ENCODE data around the gene PTCHD4.
A peak's percentile ranks its signal among the peaks of the same experiment; 100 is the strongest.

Gene PTCHD4

DNA sequence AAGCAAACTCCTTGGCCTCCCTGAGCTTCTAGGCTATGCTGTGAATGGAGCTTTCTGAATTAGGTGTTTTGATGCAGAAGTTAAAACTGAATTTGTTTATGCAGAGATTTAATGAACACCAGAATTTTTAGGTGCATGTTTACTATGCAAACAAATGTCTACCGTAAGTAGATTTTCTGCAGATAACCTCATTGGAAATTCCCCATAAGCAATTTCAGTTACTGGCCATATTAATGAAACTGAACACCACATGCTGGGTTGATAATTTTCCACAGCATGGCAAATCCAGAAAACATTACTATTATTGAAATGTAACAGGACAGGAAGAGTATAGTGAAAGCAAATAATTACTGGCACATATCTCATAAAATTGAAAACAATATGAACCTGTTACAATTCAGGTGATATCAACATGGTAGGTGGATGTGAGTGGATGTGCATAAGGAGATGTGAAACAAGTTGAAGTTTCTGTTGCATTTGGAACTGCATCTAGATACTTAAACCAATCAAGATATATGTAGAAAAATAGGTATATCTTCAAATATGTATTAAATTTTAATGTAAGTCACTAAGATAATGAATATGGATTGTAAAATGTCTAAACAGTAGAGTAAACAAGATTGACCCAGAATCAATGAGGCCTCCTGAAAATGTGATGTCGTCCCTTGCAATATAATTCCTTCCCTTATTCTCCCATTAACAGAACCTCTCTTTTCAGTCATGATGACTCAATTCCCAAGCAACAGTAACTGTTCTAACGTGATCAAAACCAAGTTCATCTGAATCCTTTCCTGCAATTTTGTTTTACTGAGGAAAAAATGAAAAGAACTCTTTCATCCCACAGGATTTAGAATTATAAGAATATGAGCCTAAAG is 11.0 kb downstream of the PTCHD4 start:
- no peak for DNase-seq

DNA sequence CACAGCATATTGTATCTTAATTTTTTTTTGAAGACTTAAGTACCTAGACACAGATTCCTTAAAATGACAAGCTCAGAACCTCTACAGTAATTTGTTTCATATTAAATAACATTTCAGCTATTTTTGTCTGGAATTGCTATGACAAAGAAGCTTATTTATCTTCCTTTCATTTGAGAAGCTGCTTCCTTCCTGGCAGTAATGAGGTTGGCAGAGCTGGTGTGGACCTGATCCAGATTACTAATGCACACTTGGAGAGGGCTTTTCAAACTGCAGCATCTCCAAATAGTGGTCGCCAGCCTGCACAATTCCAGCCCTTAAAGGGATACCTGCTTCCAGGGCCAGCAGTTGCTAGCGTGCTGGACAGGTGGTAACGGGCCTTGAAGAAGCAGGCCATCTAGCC is 12.1 kb downstream of the PTCHD4 start:
- DNase-seq: no peak

GRCh38 chr6:48092550-48093217 is 18.3 kb downstream of the PTCHD4 start:
- no peak for DNase-seq

- DNase-seq: no peak
These were observed 20.5 kb downstream of the PTCHD4 start for GRCh38 chr6:48090546-48090945.

DNA sequence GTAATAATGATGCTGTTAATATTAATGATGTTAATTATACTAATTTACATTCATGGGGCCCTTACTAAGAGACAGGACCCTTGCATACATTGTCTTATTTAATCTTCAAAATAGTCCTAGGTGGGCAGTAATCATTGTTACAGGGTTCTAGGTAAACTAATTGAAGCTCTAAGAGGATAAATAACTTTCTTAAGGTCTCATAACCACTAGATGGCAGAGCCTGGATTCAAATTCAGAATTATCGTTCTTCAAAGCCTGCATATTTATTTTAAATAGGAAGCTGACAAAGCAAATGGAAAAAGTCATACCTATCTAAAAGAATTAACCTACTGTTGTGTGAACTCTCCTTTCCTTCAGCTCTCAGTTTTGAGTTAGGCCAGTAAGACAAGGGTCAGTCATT is 23.5 kb downstream of the PTCHD4 start:
- peak in 2 of 4 experiments; percentile 6 to 12 for DNase-seq

GRCh38 chr6:48086187-48086586 is 24.8 kb downstream of the PTCHD4 start:
- no peak for DNase-seq

DNA sequence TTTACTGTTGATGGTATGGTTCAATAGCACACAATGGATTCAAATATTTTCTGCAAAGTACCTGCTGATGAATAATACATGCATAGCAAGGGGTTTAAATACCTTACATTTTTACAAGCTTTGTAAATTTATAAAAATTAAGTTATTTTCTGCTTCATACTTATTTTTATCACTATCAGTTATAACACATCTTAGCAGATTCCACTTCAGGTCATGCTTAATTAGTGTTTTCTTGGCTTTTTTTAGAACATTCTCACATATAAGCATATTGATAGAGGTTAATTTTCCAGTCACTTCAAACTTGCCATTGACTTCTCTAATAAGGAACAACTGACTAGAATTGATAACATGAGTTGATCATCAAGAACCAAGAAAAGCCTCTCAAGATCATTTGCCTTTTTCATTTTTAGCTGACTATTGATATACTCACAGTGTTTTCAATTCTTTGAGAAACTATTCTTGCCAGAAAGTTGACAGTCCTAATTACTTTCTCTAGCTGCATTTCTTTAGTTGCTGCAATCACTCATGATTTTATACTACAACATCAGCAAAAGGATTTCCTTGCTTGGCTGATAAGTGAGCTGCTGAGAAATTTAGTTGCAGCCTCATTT is 25.8 kb downstream of the PTCHD4 start:
- DNase-seq: no peak

DNA sequence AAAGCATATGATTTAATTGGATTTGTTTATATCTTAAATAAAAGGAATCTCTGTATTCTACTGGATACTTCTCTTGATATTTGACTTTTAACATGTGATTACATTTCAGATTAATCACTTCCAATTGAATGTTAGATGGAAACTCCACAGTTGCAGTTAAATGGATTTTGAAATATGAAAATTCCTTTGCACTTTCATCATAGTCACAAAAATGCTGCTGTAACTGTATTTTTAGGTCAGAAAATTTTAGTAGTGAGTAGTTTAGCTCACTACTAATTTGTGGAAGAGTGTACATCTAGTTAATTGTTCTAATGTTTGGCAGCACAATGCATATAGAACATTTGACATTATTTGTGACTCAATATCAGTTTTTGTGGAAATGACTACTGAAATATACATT is 26.8 kb downstream of the PTCHD4 start:
- no peak for DNase-seq

DNA sequence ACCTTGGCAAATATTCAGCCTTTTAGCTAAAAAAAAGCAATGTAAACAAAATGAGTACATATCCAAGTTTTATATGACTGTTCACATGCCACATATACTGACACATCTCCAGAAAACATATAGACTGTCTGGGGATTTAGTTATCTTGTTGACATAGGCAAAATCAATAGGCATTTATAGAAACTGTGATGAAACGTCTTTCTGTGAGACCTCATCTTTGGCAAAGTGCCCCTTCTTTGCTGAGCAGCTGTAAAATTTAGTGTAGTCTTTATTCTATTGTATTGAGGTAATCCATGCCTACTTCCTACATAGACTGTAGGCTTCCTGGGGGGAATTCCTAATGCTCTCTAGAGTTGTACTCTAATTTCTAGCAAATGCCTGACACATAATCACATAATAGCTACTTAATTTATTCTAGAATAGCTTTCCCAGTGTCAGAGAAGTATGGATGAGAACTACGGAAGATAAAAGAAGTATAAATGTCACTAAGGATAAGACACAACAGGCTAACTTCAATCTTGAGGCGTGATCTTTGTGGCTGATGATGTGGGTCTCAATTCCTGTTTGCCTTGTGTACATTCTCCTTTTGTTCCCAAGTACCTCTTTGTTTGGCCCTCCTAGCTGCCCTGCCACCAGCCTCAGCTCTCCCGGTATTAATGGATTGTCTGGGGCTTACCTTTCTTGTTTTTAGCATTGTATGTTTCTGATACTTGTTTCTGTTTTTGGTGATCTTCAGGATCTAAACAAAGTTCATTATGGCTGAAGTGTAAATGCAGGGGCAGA is 30.6 kb downstream of the PTCHD4 start:
- no peak for DNase-seq

DNA sequence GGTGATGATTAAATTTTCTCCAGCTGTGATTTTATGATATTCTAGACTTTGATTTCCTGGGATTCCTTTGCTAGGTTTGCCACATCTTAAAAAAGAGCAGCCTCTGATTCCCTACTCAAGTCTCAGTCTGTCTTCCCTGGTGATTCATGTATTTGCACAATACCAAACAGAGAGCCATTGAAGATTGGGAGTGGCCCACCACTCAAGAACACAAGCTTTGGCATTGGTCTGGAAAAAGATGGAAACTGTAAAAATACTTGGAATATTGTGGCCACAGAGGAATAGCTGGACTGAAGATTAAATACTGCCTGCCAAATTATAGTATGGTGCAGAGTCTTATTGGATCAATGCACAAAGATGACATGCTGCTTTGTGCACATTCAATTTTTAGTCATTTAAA is 32.9 kb downstream of the PTCHD4 start:
- no peak for DNase-seq

- no peak for DNase-seq
These were observed 35.8 kb downstream of the PTCHD4 start for GRCh38 chr6:48075181-48075580.

DNA sequence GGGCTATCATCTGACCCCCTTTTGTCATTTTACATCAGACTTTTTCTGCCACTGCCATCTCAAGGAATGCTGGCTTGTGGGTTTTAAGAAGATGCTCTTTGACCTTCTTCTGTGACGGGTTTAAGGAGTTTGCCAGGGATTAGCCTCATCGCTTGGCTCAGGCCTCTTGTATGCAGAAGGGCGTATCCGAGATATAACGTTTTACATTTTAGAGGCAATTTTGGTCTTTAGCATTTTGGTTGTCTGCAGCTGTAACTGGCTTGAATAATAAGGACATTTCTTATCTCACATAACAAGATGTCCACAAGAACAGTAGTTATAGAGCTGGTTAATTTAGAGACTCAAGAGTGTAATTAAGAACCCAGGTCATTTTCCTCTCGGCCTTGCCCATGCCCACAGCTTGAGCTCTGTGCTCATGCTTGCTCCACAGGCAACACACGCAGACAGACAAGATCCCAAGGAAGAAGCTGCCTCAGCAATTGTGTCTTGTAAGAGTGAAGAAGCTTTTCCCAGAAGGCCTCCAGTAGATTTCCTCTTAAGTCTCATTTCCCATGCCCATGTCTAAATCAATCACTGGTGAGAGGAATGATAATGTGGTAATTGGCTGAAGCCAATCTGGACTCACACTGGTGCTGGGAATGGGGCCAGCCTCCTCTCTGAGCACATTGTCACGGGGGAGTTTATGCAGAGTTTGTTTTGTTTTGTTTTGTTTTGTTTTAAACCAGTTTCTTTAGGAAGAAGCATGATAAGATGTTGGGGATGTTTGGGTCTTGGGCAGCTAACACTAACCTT is 36.8 kb downstream of the PTCHD4 start:
- no peak for DNase-seq

- no peak for DNase-seq
These were observed 39.2 kb downstream of the PTCHD4 start for GRCh38 chr6:48071833-48072232.

GRCh38 chr6:48069280-48069679 is 41.7 kb downstream of the PTCHD4 start:
- DNase-seq: no peak

- DNase-seq: no peak
These were observed 42.4 kb downstream of the PTCHD4 start for GRCh38 chr6:48068278-48069251.

DNA sequence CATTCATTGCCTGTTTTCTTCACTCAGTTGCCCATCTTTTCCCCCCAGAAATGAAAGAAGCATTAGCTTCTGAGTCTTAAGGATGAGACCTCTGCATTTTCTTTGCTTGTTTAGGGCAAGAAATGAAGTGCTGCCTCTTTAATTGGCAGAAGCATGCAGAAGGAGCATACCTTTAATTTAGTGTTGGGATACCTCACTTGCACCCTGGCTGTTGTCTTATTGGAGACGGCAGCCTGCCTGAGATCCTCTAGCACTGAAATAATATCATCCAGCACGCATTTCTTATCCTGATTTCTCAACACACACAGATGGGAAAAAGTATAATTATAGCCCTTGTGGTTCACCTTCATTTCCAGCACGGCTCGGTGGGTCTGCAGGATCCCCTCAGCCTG is 43.1 kb downstream of the PTCHD4 start:
- no peak for DNase-seq

DNA sequence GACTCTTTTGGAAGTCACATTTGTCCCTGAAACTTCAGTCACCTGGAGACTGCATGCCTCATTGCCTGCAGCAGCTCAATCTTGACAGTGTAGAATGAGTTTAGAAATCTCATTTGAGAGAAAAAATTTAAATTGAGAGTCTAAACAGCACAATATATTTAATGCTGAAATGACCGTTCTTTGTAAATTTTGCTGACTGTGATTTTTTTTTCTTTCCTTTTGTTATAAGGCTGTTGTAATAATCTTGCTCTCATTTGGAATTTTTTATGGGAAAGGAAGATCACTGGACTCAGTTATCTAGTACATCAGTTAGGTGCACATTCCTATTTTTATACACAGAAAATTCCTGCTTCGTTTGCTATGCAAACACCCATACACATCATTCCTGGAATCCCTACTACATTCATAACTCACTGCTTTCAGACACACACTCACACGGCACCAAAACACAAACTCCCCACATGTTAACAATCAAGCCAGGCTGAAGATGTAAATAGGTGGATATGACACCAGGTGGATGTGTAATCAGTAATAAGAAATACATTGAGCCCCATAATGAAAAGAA is 43.8 kb downstream of the PTCHD4 start:
- no peak for DNase-seq

- no peak for DNase-seq
These were observed 49.6 kb downstream of the PTCHD4 start for GRCh38 chr6:48061265-48061990.

Measured in suppressor macrophage (primary cell).